IMR-90 (cell line): ENCODE measurements around the gene ITPKC. TPM values are rescaled to one million over a fixed set of nuclear protein-coding genes. Genes with fewer than 3 reads are reported as not detected.

Source experiments
- ATAC-seq: fragments of 200-7000 bp; cut with Tn5 transposase; 2 replicates; pipeline ENCODE4 v1.9.1; 2020; ENCODE audit warnings: low read depth, mild to moderate bottlenecking, moderate library complexity
- BruUV-seq: library from RNA; stranded (reverse); fragments of 400-500 nt; replicated peaks from 2 replicates; lab custom pipeline; 2021; lab: Mats Ljungman, UMichigan
- CTCF ChIA-PET: fragments of 300-600 bp; formaldehyde crosslinking; extraction: SDS; loops from one replicate; lab custom pipeline; 2021; ENCODE audit warnings: antibody characterized with exemption; lab: Yijun Ruan, JAX
- POLR2A ChIA-PET: fragments of 300-600 bp; sonication (Branson Sonifier 250); formaldehyde crosslinking; loops from one replicate; lab custom pipeline; 2022; ENCODE audit warnings: antibody characterized with exemption; ENCODE audit not compliant: unreplicated experiment; lab: Charles Lee
- DNase-seq: peaks from one replicate; pipeline ENCODE4 v3.0.0; 2013
- H2AFZ ChIP-seq: replicated peaks from 2 replicates; pipeline ENCODE3; 2013; ENCODE audit warnings: low read length, mild to moderate bottlenecking; ENCODE audit not compliant: poor library complexity
- H2AK5ac ChIP-seq: 2 replicates; pipeline ENCODE4 v1.6.1; 2013; ENCODE audit warnings: low read depth, low read length, inconsistent platforms
- H2AK9ac ChIP-seq: replicated peaks from 2 replicates; pipeline ENCODE3; 2013; ENCODE audit warnings: mild to moderate bottlenecking, low read depth, low read length, moderate library complexity; ENCODE audit not compliant: poor library complexity
- H2BK120ac ChIP-seq: 2 replicates; pipeline ENCODE4 v1.6.1; 2013; ENCODE audit warnings: low read depth, low read length, inconsistent platforms
- H2BK15ac ChIP-seq: 3 replicates; pipeline ENCODE4 v1.6.1; 2013; ENCODE audit warnings: low read depth, low read length, inconsistent platforms
- H2BK20ac ChIP-seq: 2 replicates; pipeline ENCODE4 v1.6.1; 2013; ENCODE audit warnings: low read depth, mild to moderate bottlenecking, inconsistent platforms, low read length, moderate library complexity
- H2BK5ac ChIP-seq: 2 replicates; pipeline ENCODE4 v1.6.1; 2013; ENCODE audit warnings: mild to moderate bottlenecking, low read depth, low read length, inconsistent platforms; ENCODE audit not compliant: poor library complexity, severe bottlenecking
- H3K14ac ChIP-seq: replicated peaks from 2 replicates; pipeline ENCODE4 v1.6.1; 2013; ENCODE audit warnings: low read depth, low read length, inconsistent platforms
- H3K18ac ChIP-seq: 2 replicates; pipeline ENCODE4 v1.6.1; 2013; ENCODE audit warnings: low read depth, low read length, control low read depth
- H3K23ac ChIP-seq: 2 replicates; pipeline ENCODE4 v1.6.1; 2013; ENCODE audit warnings: low read depth, low read length, inconsistent platforms
- H3K27ac ChIP-seq: 2 replicates; pipeline ENCODE4 v1.5.1; 2013; ENCODE audit warnings: mild to moderate bottlenecking, control low read depth, low read length; ENCODE audit not compliant: insufficient read depth
- H3K27me3 ChIP-seq: 2 replicates; pipeline ENCODE4 v1.6.1; 2013; ENCODE audit warnings: low read length; ENCODE audit not compliant: control insufficient read depth, insufficient read depth
- H3K36me3 ChIP-seq: 2 replicates; pipeline ENCODE4 v1.6.1; 2013; ENCODE audit warnings: low read length, mixed read lengths; ENCODE audit not compliant: control insufficient read depth, insufficient read depth
- H3K4ac ChIP-seq: 2 replicates; pipeline ENCODE4 v1.6.1; 2013; ENCODE audit warnings: low read depth, low read length, inconsistent platforms
- H3K4me1 ChIP-seq: 2 replicates; pipeline ENCODE4 v1.6.1; 2013; ENCODE audit warnings: low read length, mixed read lengths; ENCODE audit not compliant: control insufficient read depth, insufficient read depth
- H3K4me2 ChIP-seq: 2 replicates; pipeline ENCODE4 v1.6.1; 2013; ENCODE audit warnings: low read depth, mild to moderate bottlenecking, control low read depth, low read length, moderate library complexity
- H3K4me3 ChIP-seq: 2 replicates; pipeline ENCODE4 v1.5.1; 2013; ENCODE audit warnings: low read depth, mild to moderate bottlenecking, control low read depth, low read length, moderate library complexity; ENCODE audit not compliant: insufficient read depth
- H3K56ac ChIP-seq: 2 replicates; pipeline ENCODE4 v1.6.1; 2013; ENCODE audit warnings: low read length, inconsistent platforms; ENCODE audit not compliant: insufficient read depth; ENCODE audit errors: extremely low read depth
- H3K79me1 ChIP-seq, 2 experiments: 2 replicates each; pipeline ENCODE4 v1.6.1; 2013; ENCODE audit warnings: low read length in 2 of 2, inconsistent platforms in 1 of 2, low read depth in 1 of 2
- H3K9ac ChIP-seq: 2 replicates; pipeline ENCODE4 v1.6.1; 2013; ENCODE audit warnings: low read depth, low read length, control low read depth
- H3K9me1 ChIP-seq: 2 replicates; pipeline ENCODE4 v1.6.1; 2013; ENCODE audit warnings: low read length, inconsistent platforms; ENCODE audit not compliant: insufficient read depth
- H3K9me3 ChIP-seq: 2 replicates; pipeline ENCODE4 v1.6.1; 2013; ENCODE audit warnings: low read length; ENCODE audit not compliant: control insufficient read depth, insufficient read depth
- H4K20me1 ChIP-seq: 2 replicates; pipeline ENCODE4 v1.6.1; 2013; ENCODE audit warnings: low read length, inconsistent platforms; ENCODE audit not compliant: insufficient read depth
- H4K5ac ChIP-seq: 2 replicates; pipeline ENCODE4 v1.6.1; 2013; ENCODE audit warnings: mild to moderate bottlenecking, low read depth, low read length, control low read depth
- H4K8ac ChIP-seq, 2 experiments: 2 replicates each; pipeline ENCODE4 v1.6.1; 2013; ENCODE audit warnings: low read depth in 2 of 2, low read length in 2 of 2, control low read depth in 1 of 2, inconsistent platforms in 1 of 2
- H4K91ac ChIP-seq: 2 replicates; pipeline ENCODE4 v1.6.1; 2013; ENCODE audit warnings: low read depth, low read length, inconsistent platforms; ENCODE audit not compliant: insufficient read depth
- BHLHE40 ChIP-seq: fragments of 150-350 bp; IDR thresholded peaks from 2 replicates; pipeline ENCODE4 v1.6.1; 2016; ENCODE audit warnings: mild to moderate bottlenecking, low read depth, low read length
- CEBPB ChIP-seq: IDR thresholded peaks from 2 replicates; pipeline ENCODE4 v1.6.1; 2012; ENCODE audit warnings: low read depth, low read length, improper control_type of control experiment
- MAZ ChIP-seq: IDR thresholded peaks from 2 replicates; pipeline ENCODE4 v1.6.1; 2012; ENCODE audit warnings: low read depth, mild to moderate bottlenecking, low read length, improper control_type of control experiment, moderate library complexity, borderline replicate concordance
- MXI1 ChIP-seq: IDR thresholded peaks from 2 replicates; pipeline ENCODE4 v1.6.1; 2012; ENCODE audit warnings: low read depth, mild to moderate bottlenecking, low read length, moderate library complexity, borderline replicate concordance
- NFE2L2 ChIP-seq: fragments of 150-350 bp; IDR thresholded peaks from 2 replicates; pipeline ENCODE4 v1.6.1; 2016; ENCODE audit warnings: low read depth, mild to moderate bottlenecking, low read length
- POLR2A ChIP-seq: IDR thresholded peaks from 2 replicates; pipeline ENCODE4 v1.6.1; 2012; ENCODE audit warnings: mild to moderate bottlenecking, low read depth, low read length
- RFX5 ChIP-seq: IDR thresholded peaks from 2 replicates; pipeline ENCODE4 v1.8.0; 2012; ENCODE audit warnings: low read depth, mild to moderate bottlenecking, low read length, moderate library complexity
- SMC3 ChIP-seq: fragments of 150-350 bp; IDR thresholded peaks from 2 replicates; pipeline ENCODE4 v1.6.1; 2016; ENCODE audit warnings: low read depth, mild to moderate bottlenecking, antibody characterized with exemption, low read length, moderate library complexity
- WGBS, 2 experiments: methylation state at CpG; one replicate each; pipeline versions ENCODE4 v1.1.5 to v1.1.7; 2013; ENCODE audit warnings: missing lambda C conversion rate in 2 of 2; ENCODE audit not compliant: insufficient read length in 1 of 2; ENCODE audit errors: extremely low coverage in 2 of 2; 5-methylcytosine and 5-hydroxymethylcytosine counted together
- dilution Hi-C: fragments of 300-500 bp; cut with HindIII; formaldehyde crosslinking; loops from one replicate; pipeline ENCODE4 v1.14.3; 2018; ENCODE audit warnings: low sequenced_read_pairs; ENCODE audit not compliant: unreplicated experiment
- in situ Hi-C: fragments of 300-500 bp; cut with MboI; formaldehyde crosslinking; loops from 3 replicates; pipeline ENCODE4 v1.14.3; 2019; ENCODE audit warnings: low sequenced_read_pairs, inconsistent platforms, mixed read lengths
- intact Hi-C: fragments of 100-400 bp; cut with micrococcal nuclease; formaldehyde crosslinking; loops from 2 replicates; pipeline ENCODE4 v1.10.0; 2022
- polyA plus RNA-seq, 3 experiments: library from polyadenylated mRNA; depleted of rRNA; stranded (reverse); fragments of >200 nt; gene quantifications; 2 replicates each; pipeline ENCODE4 v1.2.3, GENCODE V29; 2012; ENCODE audit warnings: low replicate concordance in 1 of 3
- total RNA-seq: library from RNA; depleted of rRNA; stranded (reverse); fragments of >200 nt; gene quantifications from 2 replicates; pipeline ENCODE4 v1.2.3, GENCODE V29; 2012
- TF ChIP-seq, protein P1 (sequence below): fragments of 150-350 bp; IDR thresholded peaks from 2 replicates; pipeline ENCODE4 v1.6.1; 2017; ENCODE audit warnings: mild to moderate bottlenecking, antibody characterized with exemption, low read length, low read depth

Gene ITPKC
- total and polyA plus RNA-seq, 2 of the 4 experiments (the other 2 are of a cell fraction): 7.7 to 9.4 TPM

DNA sequence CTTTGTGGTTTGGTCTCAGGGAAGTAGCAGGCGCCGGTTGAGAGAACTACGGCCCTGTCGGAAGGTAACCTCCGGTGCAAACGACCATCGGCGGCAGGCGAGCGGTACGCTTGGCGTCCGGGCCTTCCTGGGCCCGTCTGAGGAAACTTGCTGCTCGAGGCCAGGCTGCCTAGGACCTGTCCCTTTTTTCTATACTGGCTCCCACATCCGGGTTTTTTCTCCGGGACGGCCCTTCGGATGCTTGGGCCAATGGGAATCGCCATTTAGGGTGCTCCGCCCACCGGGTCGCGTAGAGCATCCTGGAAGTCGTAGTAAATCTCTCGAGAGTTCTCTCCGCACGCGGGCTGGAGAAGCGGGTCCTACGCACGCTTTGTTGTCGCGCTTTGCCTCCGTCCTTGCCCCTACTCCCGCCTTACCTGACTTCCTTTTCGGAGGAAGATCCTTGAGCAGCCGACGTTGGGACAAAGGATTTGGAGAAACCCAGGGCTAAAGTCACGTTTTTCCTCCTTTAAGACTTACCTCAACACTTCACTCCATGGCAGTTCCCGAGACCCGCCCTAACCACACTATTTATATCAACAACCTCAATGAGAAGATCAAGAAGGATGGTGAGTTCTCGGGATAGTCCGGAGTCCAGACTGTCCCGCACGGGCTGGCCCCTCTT lies 34.1 kb downstream of the ITPKC start, which contains the start of gene SNRPA:
TSS of gene SNRPA (plus strand) at position 330 of the 664 bp plus-strand sequence. CDS start at position 536, 206 bp downstream.
- H3K4ac ChIP-seq: peak within 1 kb of the TSS; percentile 98
- peak within 1 kb of the TSS; percentile 64 for H3K4me3 ChIP-seq
- in situ Hi-C loops: no loop called here
- H2AFZ ChIP-seq: peak within 1 kb of the TSS; percentile 96
- peak within 1 kb of the TSS; percentile 97 for H3K14ac ChIP-seq
- H2AK9ac ChIP-seq: peak within 1 kb of the TSS; percentile 100
- no peaks in the 10 kb centered on the region for H3K27me3 ChIP-seq
- H4K20me1 ChIP-seq: peaks cover 20% of the 10 kb centered on the region
- ChIA-PET CTCF (interaction anchor here (0.9 kb wide), 2 partner anchors 48 to 88 kb away, joined by 3 to 4 read pairs; partner anchors contain the start of gene EGLN2), POLR2A (interaction anchor here (0.7 kb wide), 1 partner anchor 668 kb away, joined by 3 read pairs; no protein-coding TSS in a partner anchor)
- peaks cover 10% of the 10 kb centered on the region for H3K36me3 ChIP-seq
- H3K4me2 ChIP-seq: peak within 1 kb of the TSS; percentile 99
- peaks cover 11% of the 10 kb centered on the region; the same call in 1 of the 2 replicates for H3K9me1 ChIP-seq
- peak within 1 kb of the TSS; percentile 83 for H2BK5ac ChIP-seq
- no TSS peak for BruUV-seq
- intact Hi-C loops: loop anchor here (2.0 to 5.0 kb wide), 4 partner anchors 28 to 60 kb away; partner anchors contain the start of genes COQ8B, EGLN2, ITPKC and NUMBL
- no peaks in the 10 kb centered on the region for H3K9me3 ChIP-seq
- DNase-seq (peak; percentile 98), ATAC-seq (peak; percentile 81)
- WGBS, 2 experiments: 0% methylated on average over 30 of the region's 46 CpGs; no CpG with 5 or more reads in 1 of the 2 experiments
- H4K8ac ChIP-seq: peak within 1 kb of the TSS; percentile 99 to 100
- H4K91ac ChIP-seq: peak within 1 kb of the TSS; percentile 97
- H4K5ac ChIP-seq: peak within 1 kb of the TSS; percentile 98
- peak within 1 kb of the TSS; percentile 98 for H3K23ac ChIP-seq
- H2BK20ac ChIP-seq: peak within 1 kb of the TSS; percentile 30
- dilution Hi-C loops: no loop called here
- peaks cover 9% of the 10 kb centered on the region for H3K4me1 ChIP-seq
- peak within 1 kb of the TSS; percentile 89 for H3K56ac ChIP-seq
- peak within 1 kb of the TSS; percentile 99 for H2AK5ac ChIP-seq
- peak; percentile 9; the same call in 1 of the 2 replicates for TF ChIP-seq MAZ
- peak; percentile 85 for TF ChIP-seq POLR2A
- no peak for TF ChIP-seq NFE2L2
- TF ChIP-seq MXI1: peak; percentile 90
- no peak for TF ChIP-seq SMC3
- TF ChIP-seq, protein P1, sequence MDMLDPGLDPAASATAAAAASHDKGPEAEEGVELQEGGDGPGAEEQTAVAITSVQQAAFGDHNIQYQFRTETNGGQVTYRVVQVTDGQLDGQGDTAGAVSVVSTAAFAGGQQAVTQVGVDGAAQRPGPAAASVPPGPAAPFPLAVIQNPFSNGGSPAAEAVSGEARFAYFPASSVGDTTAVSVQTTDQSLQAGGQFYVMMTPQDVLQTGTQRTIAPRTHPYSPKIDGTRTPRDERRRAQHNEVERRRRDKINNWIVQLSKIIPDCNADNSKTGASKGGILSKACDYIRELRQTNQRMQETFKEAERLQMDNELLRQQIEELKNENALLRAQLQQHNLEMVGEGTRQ: peak; percentile 16; the same call in 1 of the 2 replicates
- peak; percentile 78 for TF ChIP-seq BHLHE40
- no peak for TF ChIP-seq RFX5
- no peak for TF ChIP-seq CEBPB
- H3K79me1 ChIP-seq: peaks cover 19 to 43% of the 10 kb centered on the region in 2 experiments
- H3K18ac ChIP-seq: peak within 1 kb of the TSS; percentile 75
- peak within 1 kb of the TSS; percentile 79 for H2BK120ac ChIP-seq
- H3K9ac ChIP-seq: peak within 1 kb of the TSS; percentile 91
- H2BK15ac ChIP-seq: peak within 1 kb of the TSS; percentile 60; the same call in 2 of the 3 replicates
- peak within 1 kb of the TSS; percentile 85 for H3K27ac ChIP-seq
